HL-60 (cell line): Measurements from ENCODE around the gene PSRC1.

ENCODE experiments used
- DNase-seq, 2 experiments: peaks; one replicate each; pipeline ENCODE4 v3.0.0-alpha.2; 2010 to 2020; ENCODE audit warnings: low read depth in 1 of 2, low spot score in 1 of 2
- H3K27ac ChIP-seq: fragments of 250-450 bp; sonication (Bioruptor Pico); replicated peaks from 2 replicates; pipeline ENCODE4 v1.5.1; 2020; ENCODE audit warnings: mild to moderate bottlenecking, moderate library complexity
- H3K27me3 ChIP-seq: fragments of 250-450 bp; sonication (Bioruptor Pico); 2 replicates; pipeline ENCODE4 v1.5.1; 2021; ENCODE audit warnings: mild to moderate bottlenecking, moderate library complexity; ENCODE audit not compliant: insufficient read depth, poor library complexity, severe bottlenecking
- H3K4me3 ChIP-seq: replicated peaks from 2 replicates; pipeline ENCODE4 v1.5.1; 2011; ENCODE audit warnings: mild to moderate bottlenecking, control low read depth, low read length; ENCODE audit not compliant: insufficient read depth
- GABPA ChIP-seq: IDR thresholded peaks from 2 replicates; pipeline ENCODE4 v1.6.1; 2012; ENCODE audit warnings: low read depth
- POLR2AphosphoS5 ChIP-seq: IDR thresholded peaks from 2 replicates; pipeline ENCODE4 v1.6.1; 2012; ENCODE audit warnings: low read depth
- SPI1 ChIP-seq: IDR thresholded peaks from 2 replicates; pipeline ENCODE4 v1.6.1; 2012; ENCODE audit warnings: low read depth, mild to moderate bottlenecking, borderline replicate concordance
- TF ChIP-seq, protein P1 (sequence below): IDR thresholded peaks from 2 replicates; pipeline ENCODE4 v1.6.1; 2012; ENCODE audit warnings: low read depth; ENCODE audit not compliant: insufficient replicate concordance
- TF ChIP-seq, protein P2 (sequence below): IDR thresholded peaks from one replicate; pipeline ENCODE4 v1.5.1; 2011; ENCODE audit warnings: low read length, control low read depth, inconsistent platforms; ENCODE audit not compliant: insufficient read depth

The PSRC1 gene

DNA sequence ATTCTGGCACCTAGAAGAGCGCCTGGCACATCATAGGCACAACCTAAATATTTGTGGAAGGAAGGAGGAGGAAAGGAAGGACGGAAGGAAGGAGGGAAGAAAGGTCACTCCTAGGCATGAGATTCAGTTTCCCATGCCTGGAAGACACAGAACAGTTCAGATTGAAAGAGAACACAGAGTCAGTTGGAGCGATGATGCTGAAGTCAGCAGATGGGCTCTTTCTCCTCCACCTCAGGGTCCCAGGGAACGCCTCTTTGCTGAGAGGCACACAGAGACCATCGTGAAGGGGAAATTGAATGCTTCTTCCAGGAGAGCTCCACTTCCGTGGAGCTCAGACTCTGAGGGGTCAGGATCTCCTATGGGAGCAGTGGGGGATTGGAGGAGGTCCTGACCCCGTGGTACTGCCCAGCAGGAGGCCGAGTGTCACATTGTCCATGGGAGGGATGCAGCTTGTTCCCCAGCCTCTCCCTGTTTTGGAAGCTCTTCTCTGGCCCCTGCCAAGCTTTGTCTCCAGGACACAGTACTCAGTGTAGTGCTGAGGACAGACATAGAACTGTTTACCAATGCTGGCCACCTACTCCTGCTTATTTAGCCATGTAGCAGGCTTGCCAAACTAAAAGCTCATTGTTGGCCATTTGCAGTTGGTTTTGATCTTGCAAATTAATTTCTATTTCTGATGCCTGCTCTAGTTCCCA is 21.4 kb upstream of the PSRC1 start:
- Histone ChIP-seq H3K4me3 (no peak overlapping the region), H3K27ac (no peak overlapping the region), H3K27me3 (peaks cover 4% of the 10 kb centered on the region)
- TF ChIP-seq POLR2AphosphoS5 (no peak), GABPA (no peak), SPI1 (no peak)
- TF ChIP-seq, protein P1, sequence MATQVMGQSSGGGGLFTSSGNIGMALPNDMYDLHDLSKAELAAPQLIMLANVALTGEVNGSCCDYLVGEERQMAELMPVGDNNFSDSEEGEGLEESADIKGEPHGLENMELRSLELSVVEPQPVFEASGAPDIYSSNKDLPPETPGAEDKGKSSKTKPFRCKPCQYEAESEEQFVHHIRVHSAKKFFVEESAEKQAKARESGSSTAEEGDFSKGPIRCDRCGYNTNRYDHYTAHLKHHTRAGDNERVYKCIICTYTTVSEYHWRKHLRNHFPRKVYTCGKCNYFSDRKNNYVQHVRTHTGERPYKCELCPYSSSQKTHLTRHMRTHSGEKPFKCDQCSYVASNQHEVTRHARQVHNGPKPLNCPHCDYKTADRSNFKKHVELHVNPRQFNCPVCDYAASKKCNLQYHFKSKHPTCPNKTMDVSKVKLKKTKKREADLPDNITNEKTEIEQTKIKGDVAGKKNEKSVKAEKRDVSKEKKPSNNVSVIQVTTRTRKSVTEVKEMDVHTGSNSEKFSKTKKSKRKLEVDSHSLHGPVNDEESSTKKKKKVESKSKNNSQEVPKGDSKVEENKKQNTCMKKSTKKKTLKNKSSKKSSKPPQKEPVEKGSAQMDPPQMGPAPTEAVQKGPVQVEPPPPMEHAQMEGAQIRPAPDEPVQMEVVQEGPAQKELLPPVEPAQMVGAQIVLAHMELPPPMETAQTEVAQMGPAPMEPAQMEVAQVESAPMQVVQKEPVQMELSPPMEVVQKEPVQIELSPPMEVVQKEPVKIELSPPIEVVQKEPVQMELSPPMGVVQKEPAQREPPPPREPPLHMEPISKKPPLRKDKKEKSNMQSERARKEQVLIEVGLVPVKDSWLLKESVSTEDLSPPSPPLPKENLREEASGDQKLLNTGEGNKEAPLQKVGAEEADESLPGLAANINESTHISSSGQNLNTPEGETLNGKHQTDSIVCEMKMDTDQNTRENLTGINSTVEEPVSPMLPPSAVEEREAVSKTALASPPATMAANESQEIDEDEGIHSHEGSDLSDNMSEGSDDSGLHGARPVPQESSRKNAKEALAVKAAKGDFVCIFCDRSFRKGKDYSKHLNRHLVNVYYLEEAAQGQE = no peak
- TF ChIP-seq, protein P2, sequence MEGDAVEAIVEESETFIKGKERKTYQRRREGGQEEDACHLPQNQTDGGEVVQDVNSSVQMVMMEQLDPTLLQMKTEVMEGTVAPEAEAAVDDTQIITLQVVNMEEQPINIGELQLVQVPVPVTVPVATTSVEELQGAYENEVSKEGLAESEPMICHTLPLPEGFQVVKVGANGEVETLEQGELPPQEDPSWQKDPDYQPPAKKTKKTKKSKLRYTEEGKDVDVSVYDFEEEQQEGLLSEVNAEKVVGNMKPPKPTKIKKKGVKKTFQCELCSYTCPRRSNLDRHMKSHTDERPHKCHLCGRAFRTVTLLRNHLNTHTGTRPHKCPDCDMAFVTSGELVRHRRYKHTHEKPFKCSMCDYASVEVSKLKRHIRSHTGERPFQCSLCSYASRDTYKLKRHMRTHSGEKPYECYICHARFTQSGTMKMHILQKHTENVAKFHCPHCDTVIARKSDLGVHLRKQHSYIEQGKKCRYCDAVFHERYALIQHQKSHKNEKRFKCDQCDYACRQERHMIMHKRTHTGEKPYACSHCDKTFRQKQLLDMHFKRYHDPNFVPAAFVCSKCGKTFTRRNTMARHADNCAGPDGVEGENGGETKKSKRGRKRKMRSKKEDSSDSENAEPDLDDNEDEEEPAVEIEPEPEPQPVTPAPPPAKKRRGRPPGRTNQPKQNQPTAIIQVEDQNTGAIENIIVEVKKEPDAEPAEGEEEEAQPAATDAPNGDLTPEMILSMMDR = no peak
- DNase-seq = no peak

DNA sequence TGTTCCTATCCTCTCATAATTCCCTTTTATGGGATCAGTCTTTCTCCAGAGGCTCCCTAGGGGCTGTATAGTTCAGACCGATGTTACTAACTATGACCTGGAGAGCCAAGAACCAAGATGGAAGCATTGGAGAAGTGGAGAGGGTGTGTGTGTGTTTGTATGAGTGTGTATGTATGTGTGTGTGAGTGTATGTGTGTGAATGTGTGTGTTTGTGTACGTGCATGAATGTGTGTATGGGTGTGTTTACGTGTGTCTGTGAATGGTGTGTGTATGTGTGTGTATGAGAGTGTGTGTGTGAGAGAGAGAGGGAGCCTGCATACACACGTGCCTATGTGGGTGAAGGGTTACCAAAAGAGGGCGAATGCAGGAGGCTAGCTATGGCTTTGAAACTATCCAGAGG is 18.9 kb upstream of the PSRC1 start:
- no peak overlapping the region for H3K4me3 ChIP-seq
- no peak overlapping the region for H3K27ac ChIP-seq
- TF ChIP-seq POLR2AphosphoS5 = no peak
- TF ChIP-seq, protein P1 = no peak
- peaks cover 4% of the 10 kb centered on the region for H3K27me3 ChIP-seq
- no peak for DNase-seq

DNA sequence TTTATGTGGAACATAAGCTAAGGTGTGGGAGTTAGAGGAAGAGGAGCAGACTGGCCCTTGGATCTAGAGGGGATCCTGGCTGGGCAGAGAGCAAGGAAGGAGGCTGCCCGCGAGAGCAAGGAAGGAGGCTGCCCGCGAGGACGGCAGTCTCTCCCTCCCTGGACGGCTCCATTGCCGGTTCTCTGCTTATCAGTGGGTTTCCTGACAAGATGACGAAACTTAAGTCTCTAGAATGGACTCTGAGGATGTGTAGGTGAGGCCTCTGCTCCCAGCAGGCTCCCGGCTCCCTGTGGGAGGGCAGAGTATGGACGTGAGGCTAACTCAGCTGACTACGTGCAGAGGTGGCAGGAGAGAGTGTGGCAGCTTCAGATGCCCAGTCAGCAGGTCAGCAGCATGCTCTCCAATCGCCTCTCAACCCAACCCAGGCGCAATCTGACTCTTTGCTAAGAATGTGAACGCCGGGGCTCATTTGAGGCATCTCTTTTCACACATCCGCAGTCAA is 17.8 kb upstream of the PSRC1 start:
- Histone ChIP-seq H3K4me3 (no peak overlapping the region), H3K27ac (no peak overlapping the region), H3K27me3 (peaks cover 4% of the 10 kb centered on the region)
- no peak for DNase-seq
- TF ChIP-seq, protein P1 = no peak
- no peak for TF ChIP-seq GABPA
- TF ChIP-seq, protein P2 = no peak
- no peak for TF ChIP-seq SPI1
- TF ChIP-seq POLR2AphosphoS5 = no peak
